Lower leg skin (tissue), 4 donors: ENCODE measurements around the gene BAIAP2. TPM values are rescaled to one million over a fixed set of nuclear protein-coding genes. Genes with fewer than 3 reads are reported as not detected.

Experiments
- DNase-seq, 2 donors: peaks; one replicate each; pipeline ENCODE4 v3.0.0-alpha.2; 2019; ENCODE audit warnings: low spot score in 2 of 2
- H3K4me3 ChIP-seq: fragments of 200-600 bp; sonication (generic); 2 replicates; pipeline ENCODE4 v1.5.1; 2017; ENCODE audit warnings: mild to moderate bottlenecking, low read depth; ENCODE audit not compliant: poor library complexity, severe bottlenecking
- CTCF ChIP-seq, 3 donors: fragments of 450-650 bp; IDR thresholded peaks; one replicate each; pipeline ENCODE4 v1.5.1; 2016; ENCODE audit warnings: antibody characterized with exemption in 3 of 3, mild to moderate bottlenecking in 3 of 3, moderate library complexity in 2 of 3
- POLR2A ChIP-seq, 2 donors: fragments of 450-650 bp; IDR thresholded peaks; one replicate each; pipeline ENCODE4 v1.6.1; 2016 to 2017; ENCODE audit warnings: antibody characterized with exemption in 2 of 2, mild to moderate bottlenecking in 1 of 2, moderate library complexity in 1 of 2
- WGBS, 2 donors: methylation state at CpG; one replicate each; pipeline ENCODE4 v1.1.5; 2018; 5-methylcytosine and 5-hydroxymethylcytosine counted together
- intact Hi-C: fragments of 100-400 bp; cut with DNase I; formaldehyde crosslinking; loops from one replicate; pipeline ENCODE4 v1.15.0; 2023; ENCODE audit warnings: low total_unique reads
- total RNA-seq, 4 donors: library from RNA; depleted of rRNA; stranded (reverse); fragments of >200 nt; gene quantifications; one replicate each; pipeline ENCODE4 v1.1.0, GENCODE V29; 2016

BAIAP2 gene
- total RNA-seq, 4 donors from 2014 or later, result 190 to 308 (median 224) TPM

- DNase-seq, result no peak
- 91 to 95% methylated on average over 10 of the region's 11 CpGs for WGBS, 2 donors
Observed at GRCh38 chr17:81129289-81129688, 94.3 kb downstream of the BAIAP2 start.

GRCh38 chr17:81129711-81130367, 94.9 kb downstream of the BAIAP2 start:
- TF ChIP-seq CTCF (IDR thresholded peaks at IDR 0.05), result no peak
- intact Hi-C loops, result no loop called here
- no peak overlapping the region for H3K4me3 ChIP-seq
- DNase-seq, result no peak
- WGBS, 2 donors, result 84 to 85% methylated on average over 10 to 14 of the region's 14 CpGs

More at GRCh38 chr17:81129289-81129688, 94.3 kb downstream of the BAIAP2 start:
- H3K4me3 ChIP-seq, result no peak overlapping the region
- intact Hi-C loops, result no loop called here
- no peak for TF ChIP-seq CTCF (IDR thresholded peaks at IDR 0.05)
- TF ChIP-seq POLR2A (IDR thresholded peaks at IDR 0.05), result no peak

DNA sequence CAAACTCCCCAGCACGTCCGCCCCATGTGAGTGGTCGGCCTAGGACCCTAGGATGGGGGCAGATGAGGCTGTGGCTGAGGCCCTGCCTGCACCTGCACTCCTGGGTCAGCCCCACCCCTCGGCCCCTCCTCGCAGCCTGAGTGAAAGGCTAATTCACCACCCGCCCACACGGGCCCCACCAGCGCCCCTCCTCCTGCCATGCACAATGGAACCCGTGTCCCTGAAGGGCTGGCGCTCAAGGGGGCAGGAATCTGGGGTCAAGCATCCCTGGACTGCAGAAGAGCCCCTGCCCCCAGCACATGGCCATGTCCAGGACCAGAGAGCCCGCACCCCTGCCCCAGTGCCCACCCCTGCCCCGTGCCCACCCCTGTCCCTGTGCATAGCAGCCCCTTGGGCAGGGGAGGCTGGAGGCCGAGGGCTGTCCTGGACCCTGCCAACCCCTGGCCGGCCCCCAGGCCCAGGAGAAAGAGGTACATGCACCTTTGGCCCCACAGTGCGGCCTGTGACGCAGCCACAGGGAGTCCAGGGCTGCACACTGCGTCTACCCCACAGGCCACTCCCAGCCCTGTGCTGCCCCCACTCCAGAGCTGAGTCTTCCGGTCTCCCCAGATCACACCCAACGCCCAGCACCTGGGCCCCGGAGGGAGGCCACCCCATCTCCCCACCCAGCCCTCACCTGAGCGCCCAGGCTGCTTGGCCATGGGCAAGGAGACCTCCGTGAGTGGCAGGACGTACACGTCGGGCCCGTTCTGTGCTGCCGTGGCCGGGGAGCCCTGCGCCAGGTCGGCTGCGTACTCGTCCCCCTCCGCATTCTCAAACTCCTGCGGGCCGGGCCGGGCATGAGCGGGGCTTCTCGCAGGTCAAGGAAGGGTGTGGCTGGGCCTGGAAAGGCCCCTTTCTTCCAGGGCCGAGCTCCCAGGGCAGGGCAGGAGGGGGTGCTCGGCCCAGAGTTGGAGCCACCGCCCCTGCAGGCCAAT, 95.7 kb downstream of the BAIAP2 start:
- H3K4me3 ChIP-seq, result no peak overlapping the region
- intact Hi-C loops, result no loop called here
- DNase-seq, result no peak
- no peak for TF ChIP-seq CTCF (IDR thresholded peaks at IDR 0.05)
- no peak for TF ChIP-seq POLR2A (IDR thresholded peaks at IDR 0.05)
- 89 to 92% methylated on average over 38 to 41 of the region's 41 CpGs for WGBS, 2 donors

DNA sequence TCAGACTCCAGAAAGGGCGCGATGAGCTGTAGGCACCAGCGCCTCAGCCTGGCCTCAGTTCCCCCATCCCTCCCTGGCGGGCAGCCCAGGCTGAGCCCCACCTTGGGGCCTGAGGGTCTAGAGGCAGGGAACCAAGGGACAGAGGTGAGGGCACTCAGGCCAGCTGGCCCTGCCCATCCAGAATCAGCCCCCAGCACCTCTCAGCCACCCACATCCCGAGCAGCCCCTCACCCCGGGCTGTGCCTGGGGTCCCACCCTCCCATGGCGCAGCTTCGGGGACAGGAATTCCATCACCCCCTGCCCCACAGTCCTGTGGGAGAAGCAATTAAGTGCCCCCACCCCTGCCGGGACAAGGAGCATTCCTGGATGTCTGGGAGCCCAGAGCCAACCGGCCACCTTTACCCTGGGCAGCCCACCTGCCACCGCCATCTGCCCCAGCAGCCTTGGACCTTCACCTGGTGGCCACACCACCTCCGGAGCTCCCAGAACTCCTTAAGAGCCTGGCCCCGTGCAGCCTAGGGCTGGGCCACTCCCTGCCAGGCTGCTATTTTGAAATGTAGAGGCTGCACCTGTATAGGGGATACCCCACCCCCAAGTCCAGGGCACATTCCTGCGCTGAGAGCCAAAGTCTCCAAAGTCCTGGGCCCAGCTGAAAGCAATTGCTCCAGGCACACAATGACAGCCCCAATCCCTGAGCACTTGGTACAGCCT, 96.7 kb downstream of the BAIAP2 start:
- no peak overlapping the region for H3K4me3 ChIP-seq
- DNase-seq, result no peak
- WGBS, 2 donors, result 87 to 88% methylated on average over 13 to 14 of the region's 14 CpGs
- intact Hi-C loops, result no loop called here
- TF ChIP-seq POLR2A (IDR thresholded peaks at IDR 0.05), result no peak
- TF ChIP-seq CTCF (IDR thresholded peaks at IDR 0.05), result no peak

DNA sequence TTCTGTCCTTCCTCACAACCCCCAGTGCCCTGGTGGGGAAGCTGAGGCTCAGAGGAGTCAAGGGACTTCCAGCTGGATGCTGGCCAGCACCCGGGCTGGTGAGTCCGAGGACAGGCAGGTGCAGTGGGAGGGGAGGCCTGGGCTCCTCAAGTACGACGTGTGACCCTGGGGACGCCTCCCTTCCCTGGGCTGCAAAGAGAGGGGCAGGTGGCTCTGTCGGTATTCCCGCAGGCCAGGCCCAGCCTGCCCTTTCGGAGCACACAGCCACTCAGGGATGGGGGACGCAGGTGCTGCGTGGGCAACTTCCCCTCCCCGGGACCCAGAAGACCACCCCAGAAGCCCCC, 97.2 kb downstream of the BAIAP2 start:
- no peak overlapping the region for H3K4me3 ChIP-seq
- TF ChIP-seq POLR2A (IDR thresholded peaks at IDR 0.05) (no peak), CTCF (IDR thresholded peaks at IDR 0.05) (no peak)
- DNase-seq, result no peak
- 55 to 70% methylated on average over 5 to 10 of the region's 11 CpGs for WGBS, 2 donors
- intact Hi-C loops, result no loop called here
